Activated gamma-delta T cell treated with anti-CD3 and anti-CD28 coated beads, Interleukin-2, amount 50 U/mL, for 16 hours (primary cell): Measurements from ENCODE around the gene SF3A2.
"Not testable (repeated sequence)": the region's sequence is repeated elsewhere in the genome, so short reads cannot be mapped to it uniquely, and the experiment has no call there.

Experiments used
- DNase-seq: peaks from one replicate; pipeline ENCODE4 v3.0.0-alpha.2; 2020; ENCODE audit warnings: low read depth

SF3A2 gene, protein sequence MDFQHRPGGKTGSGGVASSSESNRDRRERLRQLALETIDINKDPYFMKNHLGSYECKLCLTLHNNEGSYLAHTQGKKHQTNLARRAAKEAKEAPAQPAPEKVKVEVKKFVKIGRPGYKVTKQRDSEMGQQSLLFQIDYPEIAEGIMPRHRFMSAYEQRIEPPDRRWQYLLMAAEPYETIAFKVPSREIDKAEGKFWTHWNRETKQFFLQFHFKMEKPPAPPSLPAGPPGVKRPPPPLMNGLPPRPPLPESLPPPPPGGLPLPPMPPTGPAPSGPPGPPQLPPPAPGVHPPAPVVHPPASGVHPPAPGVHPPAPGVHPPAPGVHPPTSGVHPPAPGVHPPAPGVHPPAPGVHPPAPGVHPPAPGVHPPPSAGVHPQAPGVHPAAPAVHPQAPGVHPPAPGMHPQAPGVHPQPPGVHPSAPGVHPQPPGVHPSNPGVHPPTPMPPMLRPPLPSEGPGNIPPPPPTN

GRCh38 chr19:2236314-2237050 is at the start of gene SF3A2, which contains the start of gene PLEKHJ1:
SF3A2 (plus strand) TSS chr19:2236824; CDS start chr19:2243419, 6,595 bp downstream.
PLEKHJ1 (minus strand) TSS chr19:2236329; CDS start chr19:2236248, 81 bp downstream.
- peak; percentile 96 for DNase-seq

- DNase-seq = no peak
Observed at GRCh38 chr19:2187159-2187558, 49.5 kb upstream of the SF3A2 start.

- no peak for DNase-seq
Observed at GRCh38 chr19:2188708-2189385, 47.8 kb upstream of the SF3A2 start.

GRCh38 chr19:2189880-2190279 is 46.7 kb upstream of the SF3A2 start:
- DNase-seq = no peak

- DNase-seq = no peak
Observed at GRCh38 chr19:2190848-2191455, 45.7 kb upstream of the SF3A2 start.

- DNase-seq = no peak
Observed at GRCh38 chr19:2191456-2192310, 44.9 kb upstream of the SF3A2 start.

- no peak for DNase-seq
Observed at GRCh38 chr19:2192862-2193261, 43.8 kb upstream of the SF3A2 start.

DNA sequence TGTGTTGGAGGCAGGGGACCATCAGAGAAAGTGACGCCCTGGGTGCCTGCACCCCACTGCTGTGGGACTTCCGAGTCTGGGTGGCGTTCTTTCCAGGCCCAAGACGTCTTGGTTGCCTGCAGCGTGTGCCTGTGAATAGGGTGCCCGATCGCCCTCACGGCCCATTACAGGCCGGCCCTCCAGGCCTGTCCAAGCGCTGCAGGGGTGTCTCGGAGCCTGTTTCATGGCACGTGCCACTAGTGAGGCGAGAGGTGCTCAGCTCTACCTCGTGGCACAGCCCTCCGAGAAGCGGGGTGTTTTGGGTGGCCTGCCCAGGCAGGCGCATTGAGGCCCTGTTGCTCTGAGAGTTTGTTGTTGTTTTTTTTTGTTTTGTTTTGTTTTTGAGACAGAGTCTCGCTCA is 42.8 kb upstream of the SF3A2 start:
- DNase-seq = no peak

GRCh38 chr19:2194513-2195078 is 42.0 kb upstream of the SF3A2 start:
- DNase-seq = no peak

- no peak for DNase-seq
Observed at GRCh38 chr19:2195361-2195760, 41.3 kb upstream of the SF3A2 start.

DNA sequence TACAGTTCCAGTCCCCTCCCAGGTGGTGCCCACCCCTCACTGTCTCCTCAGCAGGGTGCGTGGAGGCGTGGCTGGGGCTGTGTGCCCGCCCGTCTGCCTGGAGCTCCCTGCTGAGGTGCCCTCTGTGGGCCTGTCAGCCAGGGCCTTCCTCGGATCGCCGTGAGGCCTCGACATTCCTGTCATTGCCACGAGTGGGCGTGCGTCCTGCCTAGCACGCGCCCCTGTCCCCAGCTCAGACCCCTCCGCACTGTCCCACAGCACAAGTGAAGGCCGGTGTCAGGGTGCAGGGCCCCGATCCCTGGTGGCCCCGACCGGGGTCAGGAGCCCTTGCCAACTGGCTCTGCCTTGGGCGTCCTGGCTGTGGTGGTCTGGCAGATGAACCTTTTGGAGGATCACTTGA is 40.7 kb upstream of the SF3A2 start:
- no peak for DNase-seq

DNA sequence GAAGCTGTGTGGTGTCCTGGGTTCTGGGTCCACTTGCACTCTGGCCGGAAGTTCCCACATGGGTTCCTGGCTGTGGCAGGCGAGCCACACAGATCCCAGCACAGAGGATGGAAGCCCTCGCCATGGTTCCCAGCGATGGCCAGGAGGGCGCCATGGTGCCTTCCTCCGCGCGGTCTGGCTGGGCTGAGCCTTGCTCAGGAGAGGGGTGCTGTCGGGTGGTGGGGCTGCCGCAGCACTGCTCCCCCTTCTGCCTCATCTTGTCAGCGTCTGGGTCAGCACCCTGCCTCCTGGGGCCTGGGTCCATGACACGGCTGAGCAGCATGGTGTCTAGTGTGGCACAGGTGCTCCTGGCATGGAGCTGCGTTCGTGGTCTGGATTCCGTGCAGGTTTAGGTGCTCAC is 39.4 kb upstream of the SF3A2 start:
- DNase-seq = no peak

GRCh38 chr19:2198317-2198716 is 38.3 kb upstream of the SF3A2 start:
- DNase-seq = no peak

GRCh38 chr19:2199215-2199614 is 37.4 kb upstream of the SF3A2 start:
- no peak for DNase-seq

- no peak for DNase-seq
Observed at GRCh38 chr19:2199861-2200623, 36.6 kb upstream of the SF3A2 start.

DNA sequence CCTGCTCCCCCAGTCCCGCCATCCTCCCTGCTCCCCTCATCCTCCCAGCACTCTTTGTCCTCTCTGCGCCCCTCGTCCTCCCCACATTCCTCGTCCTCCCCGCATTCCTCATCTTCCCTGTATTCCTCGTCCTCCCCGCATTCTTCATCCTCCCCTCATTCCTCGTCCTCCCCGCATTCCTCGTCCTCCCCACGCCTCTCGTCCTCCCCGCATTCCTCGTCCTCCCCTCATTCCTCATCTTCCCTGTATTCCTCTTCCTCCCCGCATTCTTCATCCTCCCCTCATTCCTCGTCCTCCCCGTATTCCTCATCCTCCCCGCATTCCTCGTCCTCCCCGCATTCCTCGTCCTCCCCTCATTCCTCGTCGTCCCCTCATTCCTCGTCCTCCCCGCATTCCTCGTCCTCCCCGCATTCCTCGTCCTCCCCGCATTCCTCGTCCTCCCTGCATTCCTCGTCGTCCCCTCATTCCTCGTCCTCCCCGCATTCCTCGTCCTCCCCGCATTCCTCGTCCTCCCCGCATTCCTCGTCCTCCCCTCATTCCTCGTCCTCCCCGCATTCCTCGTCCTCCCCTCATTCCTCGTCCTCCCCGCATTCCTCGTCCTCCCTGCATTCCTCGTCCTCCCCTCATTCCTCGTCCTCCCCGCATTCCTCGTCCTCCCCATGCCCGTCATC is 35.9 kb upstream of the SF3A2 start:
- DNase-seq = not testable (repeated sequence)

DNA sequence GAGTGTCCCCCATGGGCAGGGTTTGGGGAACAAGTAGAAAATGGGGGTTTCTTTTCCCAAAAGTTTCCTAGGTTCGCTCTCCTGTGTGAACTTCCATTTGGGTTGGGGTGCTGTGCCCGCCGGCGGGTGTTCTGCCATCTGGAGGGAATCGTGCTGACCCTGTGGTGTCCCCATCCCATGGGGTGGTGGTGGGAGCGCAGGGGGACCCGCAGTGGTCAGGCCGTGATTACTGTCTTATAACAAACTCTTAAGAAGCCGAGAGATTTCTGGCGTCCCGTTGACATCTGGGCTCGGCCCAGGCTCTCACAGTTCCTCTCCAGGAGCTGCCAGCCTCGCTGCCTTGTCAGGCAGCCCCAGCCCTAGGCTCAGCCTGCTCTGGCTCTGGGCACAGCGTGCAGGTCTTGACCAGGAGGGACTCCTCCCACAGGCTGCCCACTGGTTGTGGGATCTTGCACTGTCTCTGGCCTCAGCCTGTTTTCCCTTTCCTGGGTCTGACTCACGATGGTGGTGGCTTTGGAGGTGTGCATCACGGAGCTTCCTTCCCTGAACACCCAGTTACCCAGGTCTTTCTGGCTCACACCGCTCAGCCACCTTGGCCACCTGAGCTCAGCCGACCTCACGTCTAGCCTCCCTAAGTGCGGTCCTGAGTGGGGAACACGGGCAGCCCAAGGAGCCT is 35.0 kb upstream of the SF3A2 start:
- DNase-seq = no peak

GRCh38 chr19:2202366-2202765 is 34.3 kb upstream of the SF3A2 start:
- no peak for DNase-seq

GRCh38 chr19:2207008-2207407 is 29.6 kb upstream of the SF3A2 start:
- no peak for DNase-seq
